ENCODE data around the gene LRSAM1. TPM values are rescaled to one million over a fixed set of nuclear protein-coding genes. Genes with fewer than 3 reads are reported as not detected.
"Not testable (repeated sequence)": the region's sequence is repeated elsewhere in the genome, so short reads cannot be mapped to it uniquely, and the experiment has no call there.

The LRSAM1 gene
- total RNA-seq, 1 donor from 2014 or later, result 20.6 TPM

- TF ChIP-seq CTCF (conservative IDR thresholded peaks at IDR 0.05), result no peak
- no peaks in the 10 kb centered on the region for H3K27me3 Mint-ChIP-seq
- H3K36me3 Mint-ChIP-seq, result peaks cover 9% of the 10 kb centered on the region
- H3K4me3 Mint-ChIP-seq, result no peak overlapping the region
- no peaks in the 10 kb centered on the region for H3K9me3 Mint-ChIP-seq
- H3K4me1 Mint-ChIP-seq (ENCODE audit: unreplicated experiment), result peaks cover 9% of the 10 kb centered on the region
- peak overlapping the region; percentile 70 for H3K27ac Mint-ChIP-seq
- no peak for DNase-seq (ENCODE audit: extremely low spot score, unreplicated experiment)
Observed at GRCh38 chr9:127463911-127464310, 12.6 kb downstream of the LRSAM1 start.

GRCh38 chr9:127466407-127466917 lies 15.2 kb downstream of the LRSAM1 start:
- not testable (repeated sequence) for H3K27ac Mint-ChIP-seq; DNase-seq (ENCODE audit: extremely low spot score, unreplicated experiment); H3K27me3 Mint-ChIP-seq; H3K36me3 Mint-ChIP-seq; H3K4me3 Mint-ChIP-seq; H3K4me1 Mint-ChIP-seq (ENCODE audit: unreplicated experiment); H3K9me3 Mint-ChIP-seq

- H3K27me3 Mint-ChIP-seq, result no peaks in the 10 kb centered on the region
- H3K4me3 Mint-ChIP-seq, result no peak overlapping the region
- peaks cover 9% of the 10 kb centered on the region for H3K4me1 Mint-ChIP-seq (ENCODE audit: unreplicated experiment)
- H3K36me3 Mint-ChIP-seq, result peaks cover 10% of the 10 kb centered on the region
- no peak for DNase-seq (ENCODE audit: extremely low spot score, unreplicated experiment)
- no peaks in the 10 kb centered on the region for H3K9me3 Mint-ChIP-seq
- peak overlapping the region; percentile 63 for H3K27ac Mint-ChIP-seq
- TF ChIP-seq CTCF (conservative IDR thresholded peaks at IDR 0.05), result no peak
Observed at GRCh38 chr9:127467621-127468020, 16.3 kb downstream of the LRSAM1 start.

GRCh38 chr9:127470662-127471061 lies 19.4 kb downstream of the LRSAM1 start:
- H3K9me3 Mint-ChIP-seq, result no peaks in the 10 kb centered on the region
- H3K27me3 Mint-ChIP-seq, result no peaks in the 10 kb centered on the region
- H3K36me3 Mint-ChIP-seq, result peaks cover 17% of the 10 kb centered on the region
- H3K4me3 Mint-ChIP-seq, result no peak overlapping the region
- TF ChIP-seq CTCF (conservative IDR thresholded peaks at IDR 0.05), result no peak
- peaks cover 4% of the 10 kb centered on the region for H3K4me1 Mint-ChIP-seq (ENCODE audit: unreplicated experiment)
- no peak for DNase-seq (ENCODE audit: extremely low spot score, unreplicated experiment)
- no peak overlapping the region for H3K27ac Mint-ChIP-seq

- Mint-ChIP-seq H3K27me3 (no peaks in the 10 kb centered on the region), H3K27ac (no peak overlapping the region), H3K9me3 (no peaks in the 10 kb centered on the region), H3K4me3 (no peak overlapping the region), H3K36me3 (peaks cover 8% of the 10 kb centered on the region), H3K4me1 (ENCODE audit: unreplicated experiment) (no peaks in the 10 kb centered on the region)
- DNase-seq (ENCODE audit: extremely low spot score, unreplicated experiment), result no peak
- no peak for TF ChIP-seq CTCF (conservative IDR thresholded peaks at IDR 0.05)
Observed at GRCh38 chr9:127473501-127473900, 22.2 kb downstream of the LRSAM1 start.

- H3K36me3 Mint-ChIP-seq, result peaks cover 8% of the 10 kb centered on the region
- no peak overlapping the region for H3K27ac Mint-ChIP-seq
- TF ChIP-seq CTCF (conservative IDR thresholded peaks at IDR 0.05), result no peak
- H3K27me3 Mint-ChIP-seq, result no peaks in the 10 kb centered on the region
- no peak for DNase-seq (ENCODE audit: extremely low spot score, unreplicated experiment)
- H3K4me3 Mint-ChIP-seq, result no peak overlapping the region
- no peaks in the 10 kb centered on the region for H3K9me3 Mint-ChIP-seq
- no peaks in the 10 kb centered on the region for H3K4me1 Mint-ChIP-seq (ENCODE audit: unreplicated experiment)
Observed at GRCh38 chr9:127473932-127474331, 22.6 kb downstream of the LRSAM1 start.

All from type B pancreatic cell (in vitro differentiated cells).